Purkinje cell (primary cell): Measurements from ENCODE around the gene WDR5. TPM values are rescaled to one million over a fixed set of nuclear protein-coding genes. Genes with fewer than 3 reads are reported as not detected.

Experiments used
- polyA plus RNA-seq: library from polyadenylated mRNA; unstranded; fragments of >200 nt; fragmentation: Nextera tagmentation; gene quantifications from 2 replicates; pipeline ENCODE4 v1.2.1, GENCODE V29; 2014

WDR5 gene
- 1.7 TPM in 2 replicates for polyA plus RNA-seq

DNA sequence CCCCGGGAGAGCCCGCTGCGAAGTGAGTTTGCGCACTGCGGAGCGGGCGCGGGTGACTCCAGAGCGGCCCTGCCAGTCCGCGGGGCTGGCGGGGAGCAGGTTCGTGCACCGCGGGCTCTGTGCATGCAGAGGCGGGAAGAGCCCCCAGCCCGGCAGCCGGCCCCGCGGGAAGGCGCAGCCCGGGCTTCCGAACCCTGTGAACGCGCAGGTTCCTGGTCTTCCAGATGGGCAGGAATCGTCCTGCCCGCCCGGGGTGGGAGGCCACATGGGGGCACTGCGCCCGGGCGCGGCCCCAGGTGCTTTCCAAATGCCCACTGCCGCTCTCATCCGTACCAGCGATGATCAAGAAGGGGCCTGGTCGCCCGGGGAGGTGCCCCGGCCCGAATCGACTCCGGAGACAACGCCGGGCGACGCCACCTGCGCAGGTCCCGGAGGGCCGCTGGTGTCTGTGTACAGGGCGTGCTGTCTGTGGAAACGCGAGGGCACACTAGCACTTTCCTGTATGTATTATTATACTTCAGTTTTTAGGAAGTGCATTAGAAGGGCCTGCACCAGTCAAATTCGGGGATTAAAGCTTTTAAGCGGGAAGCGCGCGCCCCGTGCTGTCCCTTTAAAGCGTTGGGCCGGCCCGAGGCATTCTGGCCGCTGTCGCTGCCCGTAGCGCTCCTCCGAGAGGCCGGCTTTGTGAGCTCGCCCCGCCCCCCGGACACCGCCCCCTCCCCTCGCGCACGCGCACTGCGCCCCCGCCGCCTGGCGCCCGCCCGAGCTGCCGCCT, at the start of gene WDR5:
TSS of gene WDR5 (plus strand) at position 740 of the 775 bp plus-strand sequence. CDS start 3,796 bp downstream, outside the sequence.

Other genes with a start within 250 kb of the WDR5 start
- 0.12 and 0.39 TPM in 2 replicates for gene VAV2, start 143.8 kb upstream of the WDR5 start, polyA plus RNA-seq
- gene BRD3OS, start 110.6 kb upstream of the WDR5 start, polyA plus RNA-seq: 15.8 and 19.4 TPM in 2 replicates
- 0.55 and 1.7 TPM in 2 replicates for gene BRD3, start 68.1 kb upstream of the WDR5 start, polyA plus RNA-seq
- gene RNU6ATAC, start 28.5 kb downstream of the WDR5 start, polyA plus RNA-seq: not detected in 2 replicates
- gene RXRA, start 190.4 kb downstream of the WDR5 start, polyA plus RNA-seq: 1.1 and 1.7 TPM in 2 replicates